HL-60 (cell line): Measurements from ENCODE around the gene ANKRD27.
"Not testable (repeated sequence)": the region's sequence is repeated elsewhere in the genome, so short reads cannot be mapped to it uniquely, and the experiment has no call there.

Experiments used
- GABPA ChIP-seq: IDR thresholded peaks from 2 replicates; pipeline ENCODE4 v1.6.1; 2012; ENCODE audit warnings: low read depth
- POLR2AphosphoS5 ChIP-seq: IDR thresholded peaks from 2 replicates; pipeline ENCODE4 v1.6.1; 2012; ENCODE audit warnings: low read depth
- TF ChIP-seq, protein P1 (sequence below): IDR thresholded peaks from one replicate; pipeline ENCODE4 v1.5.1; 2011; ENCODE audit warnings: low read length, control low read depth, inconsistent platforms; ENCODE audit not compliant: insufficient read depth

GRCh38 chr19:32716203-32716602, 41.2 kb upstream of the ANKRD27 start:
- TF ChIP-seq, protein P1, sequence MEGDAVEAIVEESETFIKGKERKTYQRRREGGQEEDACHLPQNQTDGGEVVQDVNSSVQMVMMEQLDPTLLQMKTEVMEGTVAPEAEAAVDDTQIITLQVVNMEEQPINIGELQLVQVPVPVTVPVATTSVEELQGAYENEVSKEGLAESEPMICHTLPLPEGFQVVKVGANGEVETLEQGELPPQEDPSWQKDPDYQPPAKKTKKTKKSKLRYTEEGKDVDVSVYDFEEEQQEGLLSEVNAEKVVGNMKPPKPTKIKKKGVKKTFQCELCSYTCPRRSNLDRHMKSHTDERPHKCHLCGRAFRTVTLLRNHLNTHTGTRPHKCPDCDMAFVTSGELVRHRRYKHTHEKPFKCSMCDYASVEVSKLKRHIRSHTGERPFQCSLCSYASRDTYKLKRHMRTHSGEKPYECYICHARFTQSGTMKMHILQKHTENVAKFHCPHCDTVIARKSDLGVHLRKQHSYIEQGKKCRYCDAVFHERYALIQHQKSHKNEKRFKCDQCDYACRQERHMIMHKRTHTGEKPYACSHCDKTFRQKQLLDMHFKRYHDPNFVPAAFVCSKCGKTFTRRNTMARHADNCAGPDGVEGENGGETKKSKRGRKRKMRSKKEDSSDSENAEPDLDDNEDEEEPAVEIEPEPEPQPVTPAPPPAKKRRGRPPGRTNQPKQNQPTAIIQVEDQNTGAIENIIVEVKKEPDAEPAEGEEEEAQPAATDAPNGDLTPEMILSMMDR, result not testable (repeated sequence)
- TF ChIP-seq GABPA, POLR2AphosphoS5: not testable (repeated sequence)
